ENCODE results near the gene CLEC2A.

DNA sequence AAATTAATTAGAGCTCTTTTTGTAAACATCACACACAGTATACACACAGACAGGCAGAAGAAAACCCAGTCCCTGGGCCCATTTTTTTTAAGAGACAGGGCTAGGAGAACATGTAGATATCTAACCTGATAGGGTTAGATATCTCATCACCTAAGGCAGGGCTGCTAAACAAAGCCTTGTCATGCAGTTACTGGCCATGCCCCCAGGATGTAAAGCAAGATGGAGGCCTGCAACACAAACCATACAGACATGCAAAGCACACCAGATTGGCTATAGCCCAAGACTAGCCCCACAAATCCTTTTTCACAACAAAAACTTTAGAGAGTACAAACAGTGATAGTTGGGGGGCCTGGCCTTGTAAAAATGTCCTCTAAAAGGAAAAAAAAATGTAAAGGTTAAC lies 20.5 kb downstream of the CLEC2A start:
- TF ChIP-seq POLR2A (IDR thresholded peaks at IDR 0.05; ENCODE audit: low read length) (no peak), KDM1A (IDR thresholded peaks at IDR 0.05; ENCODE audit: low read depth) (no peak), CEBPB (IDR thresholded peaks at IDR 0.05) (no peak), SREBF2 (IDR thresholded peaks at IDR 0.05) (no peak), JUNB (IDR thresholded peaks at IDR 0.05) (no peak), PHF8 (IDR thresholded peaks at IDR 0.05; ENCODE audit: borderline replicate concordance, low read depth) (no peak), MAZ (IDR thresholded peaks at IDR 0.05; ENCODE audit: borderline replicate concordance, low read depth, low read length) (no peak), ESRRA (IDR thresholded peaks at IDR 0.05; ENCODE audit: borderline replicate concordance, low read length) (no peak), EP300 (IDR thresholded peaks at IDR 0.05) (no peak), ZSCAN20 (CRISPR knock-in tag; IDR thresholded peaks at IDR 0.05) (no peak), MAFK (IDR thresholded peaks at IDR 0.05; ENCODE audit: partially characterized antibody) (no peak)
- TF ChIP-seq, protein P1, sequence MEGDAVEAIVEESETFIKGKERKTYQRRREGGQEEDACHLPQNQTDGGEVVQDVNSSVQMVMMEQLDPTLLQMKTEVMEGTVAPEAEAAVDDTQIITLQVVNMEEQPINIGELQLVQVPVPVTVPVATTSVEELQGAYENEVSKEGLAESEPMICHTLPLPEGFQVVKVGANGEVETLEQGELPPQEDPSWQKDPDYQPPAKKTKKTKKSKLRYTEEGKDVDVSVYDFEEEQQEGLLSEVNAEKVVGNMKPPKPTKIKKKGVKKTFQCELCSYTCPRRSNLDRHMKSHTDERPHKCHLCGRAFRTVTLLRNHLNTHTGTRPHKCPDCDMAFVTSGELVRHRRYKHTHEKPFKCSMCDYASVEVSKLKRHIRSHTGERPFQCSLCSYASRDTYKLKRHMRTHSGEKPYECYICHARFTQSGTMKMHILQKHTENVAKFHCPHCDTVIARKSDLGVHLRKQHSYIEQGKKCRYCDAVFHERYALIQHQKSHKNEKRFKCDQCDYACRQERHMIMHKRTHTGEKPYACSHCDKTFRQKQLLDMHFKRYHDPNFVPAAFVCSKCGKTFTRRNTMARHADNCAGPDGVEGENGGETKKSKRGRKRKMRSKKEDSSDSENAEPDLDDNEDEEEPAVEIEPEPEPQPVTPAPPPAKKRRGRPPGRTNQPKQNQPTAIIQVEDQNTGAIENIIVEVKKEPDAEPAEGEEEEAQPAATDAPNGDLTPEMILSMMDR (IDR thresholded peaks at IDR 0.05) = no peak
- TF ChIP-seq, protein P2, sequence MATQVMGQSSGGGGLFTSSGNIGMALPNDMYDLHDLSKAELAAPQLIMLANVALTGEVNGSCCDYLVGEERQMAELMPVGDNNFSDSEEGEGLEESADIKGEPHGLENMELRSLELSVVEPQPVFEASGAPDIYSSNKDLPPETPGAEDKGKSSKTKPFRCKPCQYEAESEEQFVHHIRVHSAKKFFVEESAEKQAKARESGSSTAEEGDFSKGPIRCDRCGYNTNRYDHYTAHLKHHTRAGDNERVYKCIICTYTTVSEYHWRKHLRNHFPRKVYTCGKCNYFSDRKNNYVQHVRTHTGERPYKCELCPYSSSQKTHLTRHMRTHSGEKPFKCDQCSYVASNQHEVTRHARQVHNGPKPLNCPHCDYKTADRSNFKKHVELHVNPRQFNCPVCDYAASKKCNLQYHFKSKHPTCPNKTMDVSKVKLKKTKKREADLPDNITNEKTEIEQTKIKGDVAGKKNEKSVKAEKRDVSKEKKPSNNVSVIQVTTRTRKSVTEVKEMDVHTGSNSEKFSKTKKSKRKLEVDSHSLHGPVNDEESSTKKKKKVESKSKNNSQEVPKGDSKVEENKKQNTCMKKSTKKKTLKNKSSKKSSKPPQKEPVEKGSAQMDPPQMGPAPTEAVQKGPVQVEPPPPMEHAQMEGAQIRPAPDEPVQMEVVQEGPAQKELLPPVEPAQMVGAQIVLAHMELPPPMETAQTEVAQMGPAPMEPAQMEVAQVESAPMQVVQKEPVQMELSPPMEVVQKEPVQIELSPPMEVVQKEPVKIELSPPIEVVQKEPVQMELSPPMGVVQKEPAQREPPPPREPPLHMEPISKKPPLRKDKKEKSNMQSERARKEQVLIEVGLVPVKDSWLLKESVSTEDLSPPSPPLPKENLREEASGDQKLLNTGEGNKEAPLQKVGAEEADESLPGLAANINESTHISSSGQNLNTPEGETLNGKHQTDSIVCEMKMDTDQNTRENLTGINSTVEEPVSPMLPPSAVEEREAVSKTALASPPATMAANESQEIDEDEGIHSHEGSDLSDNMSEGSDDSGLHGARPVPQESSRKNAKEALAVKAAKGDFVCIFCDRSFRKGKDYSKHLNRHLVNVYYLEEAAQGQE (IDR thresholded peaks at IDR 0.05) = no peak
- TF ChIP-seq, protein P3, sequence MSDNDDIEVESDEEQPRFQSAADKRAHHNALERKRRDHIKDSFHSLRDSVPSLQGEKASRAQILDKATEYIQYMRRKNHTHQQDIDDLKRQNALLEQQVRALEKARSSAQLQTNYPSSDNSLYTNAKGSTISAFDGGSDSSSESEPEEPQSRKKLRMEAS (IDR thresholded peaks at IDR 0.05) = no peak
